H1 (cell line): ENCODE results near the gene NUDT1. TPM values are rescaled to one million over a fixed set of nuclear protein-coding genes. Genes with fewer than 3 reads are reported as not detected.

Experiments
- CTCF ChIA-PET: fragments of 300-600 bp; sonication (Branson Sonifier 250); formaldehyde crosslinking; loops from one replicate; lab custom pipeline; 2021; ENCODE audit not compliant: partially characterized antibody; lab: Charles Lee
- POLR2A ChIA-PET: fragments of 300-600 bp; sonication (Branson Sonifier 250); formaldehyde crosslinking; loops from one replicate; lab custom pipeline; 2021; ENCODE audit warnings: inconsistent platforms; ENCODE audit not compliant: partially characterized antibody; lab: Charles Lee
- DNase-seq, 2 experiments: peaks; one replicate each; pipeline versions ENCODE4 v3.0.0 to v3.0.0-alpha.2; 2010 to 2022; ENCODE audit warnings: low spot score in 2 of 2, low read depth in 1 of 2, mixed read lengths in 1 of 2
- FAIRE-seq: peaks from 2 replicates; lab custom pipeline; 2011; peaks lifted over from hg19 to GRCh38; lab: Jason Lieb, UNC
- H2AFZ ChIP-seq: 2 replicates; pipeline ENCODE4 v1.8.1; 2012; ENCODE audit warnings: low read length, inconsistent platforms
- H2AK5ac ChIP-seq: 2 replicates; pipeline ENCODE4 v1.6.1; 2013; ENCODE audit warnings: low read depth, low read length
- H2BK120ac ChIP-seq: replicated peaks from 2 replicates; pipeline ENCODE3; 2013; ENCODE audit warnings: low read depth, low read length, inconsistent platforms
- H2BK12ac ChIP-seq: 2 replicates; pipeline ENCODE4 v1.6.1; 2013; ENCODE audit warnings: low read depth, low read length
- H2BK15ac ChIP-seq: 2 replicates; pipeline ENCODE4 v1.6.1; 2013; ENCODE audit warnings: low read length
- H2BK20ac ChIP-seq: 2 replicates; pipeline ENCODE4 v1.6.1; 2013; ENCODE audit warnings: low read length
- H2BK5ac ChIP-seq: 2 replicates; pipeline ENCODE4 v1.6.1; 2013; ENCODE audit warnings: low read depth, low read length
- H3K14ac ChIP-seq: 2 replicates; pipeline ENCODE4 v1.6.1; 2013; ENCODE audit warnings: inconsistent platforms; ENCODE audit not compliant: insufficient read length
- H3K18ac ChIP-seq: 2 replicates; pipeline ENCODE4 v1.6.1; 2013; ENCODE audit warnings: low read length; ENCODE audit errors: extremely low read depth
- H3K23ac ChIP-seq: 2 replicates; pipeline ENCODE4 v1.6.1; 2013; ENCODE audit warnings: inconsistent platforms; ENCODE audit not compliant: insufficient read length
- H3K23me2 ChIP-seq: 2 replicates; pipeline ENCODE4 v1.6.1; 2013; ENCODE audit warnings: low read depth, low read length
- H3K27ac ChIP-seq: 2 replicates; pipeline ENCODE4 v1.6.1; 2011; ENCODE audit warnings: low read depth, low read length, inconsistent platforms
- H3K27me3 ChIP-seq, 4 experiments: replicated peaks in 1 of 4; 1 replicate in 1 of 4; 2 replicates in 3 of 4; pipeline versions ENCODE4 v1.6.1 to v1.8.1; 2011 to 2013; ENCODE audit warnings: low read length in 3 of 4, mild to moderate bottlenecking in 3 of 4, inconsistent platforms in 2 of 4, mixed read lengths in 2 of 4, moderate library complexity in 1 of 4; ENCODE audit not compliant: control insufficient read depth in 3 of 4, insufficient read depth in 3 of 4; ENCODE audit errors: extremely low read depth in 1 of 4
- H3K36me3 ChIP-seq, 4 experiments: 2 replicates each; pipeline versions ENCODE4 v1.6.1 to v1.8.1; 2011 to 2013; ENCODE audit warnings: mild to moderate bottlenecking in 4 of 4, low read length in 3 of 4, moderate library complexity in 2 of 4, control low read depth in 1 of 4, inconsistent platforms in 1 of 4; ENCODE audit not compliant: insufficient read depth in 4 of 4, control insufficient read depth in 2 of 4
- H3K4ac ChIP-seq: replicated peaks from 2 replicates; pipeline ENCODE3; 2013; ENCODE audit warnings: low read length, low read depth, mixed read lengths, inconsistent platforms; ENCODE audit not compliant: insufficient read length
- H3K4me1 ChIP-seq, 4 experiments: replicated peaks in 1 of 4; 1 replicate in 1 of 4; 2 replicates in 3 of 4; pipeline versions ENCODE4 v1.6.1 to v1.8.1; 2011 to 2013; ENCODE audit warnings: low read length in 3 of 4, inconsistent platforms in 2 of 4, mixed read lengths in 1 of 4; ENCODE audit not compliant: insufficient read depth in 4 of 4, control insufficient read depth in 3 of 4
- H3K4me2 ChIP-seq, 2 experiments: 2 replicates each; pipeline versions ENCODE4 v1.6.1 to v1.8.1; 2011 to 2013; ENCODE audit warnings: low read depth in 2 of 2, low read length in 2 of 2, control low read depth in 1 of 2, inconsistent platforms in 1 of 2, mild to moderate bottlenecking in 1 of 2; ENCODE audit not compliant: insufficient read depth in 1 of 2
- H3K4me3 ChIP-seq, 4 experiments: fragments of 200-600, 300-600 bp in 1 of 4; sonication (generic), shearing (Covaris generic), sonication (Bioruptor Twin) in 1 of 4; 2 replicates each; pipeline versions ENCODE4 v1.5.1 to v1.8.1; 2011 to 2016; ENCODE audit warnings: low read length in 4 of 4, low read depth in 3 of 4, control low read depth in 2 of 4, inconsistent platforms in 2 of 4, mild to moderate bottlenecking in 2 of 4, mixed read lengths in 1 of 4, moderate library complexity in 1 of 4; ENCODE audit not compliant: insufficient read depth in 2 of 4; ENCODE audit errors: extremely low read depth in 1 of 4
- H3K56ac ChIP-seq: replicated peaks from 2 replicates; pipeline ENCODE3; 2013; ENCODE audit warnings: low read depth, mild to moderate bottlenecking, mixed read lengths, low read length, inconsistent platforms; ENCODE audit not compliant: insufficient read length
- H3K79me1 ChIP-seq: 2 replicates; pipeline ENCODE4 v1.6.1; 2013; ENCODE audit warnings: low read depth, low read length, control low read depth
- H3K79me2 ChIP-seq, 2 experiments: 2 replicates each; pipeline versions ENCODE4 v1.6.1 to v1.8.1; 2012 to 2013; ENCODE audit warnings: low read length in 2 of 2, mild to moderate bottlenecking in 2 of 2, inconsistent platforms in 1 of 2; ENCODE audit not compliant: insufficient read depth in 2 of 2, control insufficient read depth in 1 of 2
- H3K9ac ChIP-seq, 4 experiments: replicated peaks in 1 of 4; 1 replicate in 1 of 4; 2 replicates in 3 of 4; pipeline versions ENCODE4 v1.6.1 to v1.8.1; 2011 to 2013; ENCODE audit warnings: low read depth in 3 of 4, low read length in 3 of 4, control low read depth in 2 of 4, mild to moderate bottlenecking in 2 of 4, moderate library complexity in 2 of 4, inconsistent platforms in 1 of 4; ENCODE audit errors: extremely low read depth in 1 of 4
- H3K9me3 ChIP-seq, 2 experiments: 2 replicates each; pipeline versions ENCODE4 v1.6.1 to v1.8.1; 2012 to 2013; ENCODE audit warnings: mild to moderate bottlenecking in 2 of 2, moderate library complexity in 2 of 2, control low read depth in 1 of 2, inconsistent platforms in 1 of 2, low read depth in 1 of 2, low read length in 1 of 2, mixed read lengths in 1 of 2; ENCODE audit not compliant: insufficient read depth in 2 of 2
- H4K20me1 ChIP-seq, 2 experiments: replicated peaks in 1 of 2; 2 replicates each; pipeline versions ENCODE3 to v1.8.1; 2011 to 2013; ENCODE audit warnings: inconsistent platforms in 2 of 2, low read length in 2 of 2, mild to moderate bottlenecking in 1 of 2; ENCODE audit not compliant: insufficient read depth in 2 of 2, control insufficient read depth in 1 of 2
- H4K5ac ChIP-seq: 2 replicates; pipeline ENCODE4 v1.6.1; 2013; ENCODE audit warnings: low read length, low read depth, mixed read lengths, inconsistent platforms; ENCODE audit not compliant: insufficient read length
- H4K8ac ChIP-seq: 2 replicates; pipeline ENCODE4 v1.8.0; 2013; ENCODE audit warnings: mild to moderate bottlenecking, moderate library complexity, low read length, inconsistent platforms; ENCODE audit not compliant: insufficient read depth; ENCODE audit errors: extremely low read depth
- H4K91ac ChIP-seq: replicated peaks from 2 replicates; pipeline ENCODE3; 2013; ENCODE audit warnings: low read length, mixed read lengths, inconsistent platforms; ENCODE audit not compliant: insufficient read length
- CHD1 ChIP-seq: IDR thresholded peaks from 2 replicates; pipeline ENCODE4 v1.6.1; 2012; ENCODE audit warnings: low read depth, low read length, improper control_type of control experiment
- EZH2 ChIP-seq: fragments of 200-600 bp; sonication (generic); IDR thresholded peaks from 2 replicates; pipeline ENCODE4 v1.7.1; 2012; ENCODE audit warnings: low read depth, mild to moderate bottlenecking, moderate library complexity, low read length, inconsistent platforms; ENCODE audit not compliant: severe bottlenecking
- KDM4A ChIP-seq: IDR thresholded peaks from one replicate; pipeline ENCODE4 v1.7.1; 2012; ENCODE audit warnings: low read depth, mild to moderate bottlenecking, moderate library complexity, low read length, inconsistent platforms; ENCODE audit not compliant: severe bottlenecking
- SIRT6 ChIP-seq: IDR thresholded peaks from one replicate; pipeline ENCODE4 v1.7.1; 2012; ENCODE audit warnings: low read length, inconsistent platforms
- TCF12 ChIP-seq: IDR thresholded peaks from 2 replicates; pipeline ENCODE4 v1.6.1; 2011; ENCODE audit warnings: low read depth, mild to moderate bottlenecking, low read length
- WGBS, 2 experiments: shearing (Covaris generic) in 1 of 2; methylation state at CpG; one replicate each; pipeline versions ENCODE4 v1.1.6 to v1.1.7; 2013 to 2015; ENCODE audit warnings: low lambda C conversion rate in 2 of 2, mixed read lengths in 2 of 2, inconsistent platforms in 1 of 2, low coverage in 1 of 2, missing lambda C conversion rate in 1 of 2; ENCODE audit not compliant: insufficient replicate concordance in 2 of 2, insufficient coverage in 1 of 2, insufficient read length in 1 of 2; ENCODE audit errors: extremely low coverage in 1 of 2, missing lambda C conversion rate in 1 of 2; 5-methylcytosine and 5-hydroxymethylcytosine counted together
- polyA plus RNA-seq, 7 experiments: library from polyadenylated mRNA; depleted of rRNA in 3 of 7; stranded (reverse) in 5 of 7; unstranded in 2 of 7; fragments of >200 nt in 5 of 7; fragments of 200-250 nt in 2 of 7; gene quantifications; 1 replicate in 5 of 7; 2 replicates in 1 of 7; 4 replicates in 1 of 7; pipeline versions ENCODE4 v1.2.1 to v1.2.3, GENCODE V29; 2011 to 2013; ENCODE audit warnings: missing spikeins in 2 of 7, mixed read lengths in 2 of 7
- total RNA-seq: library from RNA; stranded (reverse); fragmentation: NEBNext Ultra II Directional; extraction: Animal tissue kit (Norgen Biotek cat#: 25700); gene quantifications from 2 replicates; pipeline ENCODE4 v1.2.1, GENCODE V29; 2021

Gene NUDT1
- total and polyA plus RNA-seq, 2 of the 8 experiments (the other 6 are each of a cell fraction or from before 2014, with no cell fraction given), result 76.1 to 89.5 TPM

GRCh38 chr7:2288503-2288902, 46.5 kb downstream of the NUDT1 start:
- 97% methylated on average over 8 of the region's 8 CpGs; no CpG with 5 or more reads in 1 of the 2 experiments for WGBS, 2 experiments

More at GRCh38 chr7:2288503-2288902, 46.5 kb downstream of the NUDT1 start:
- no peak for TF ChIP-seq EZH2
- no peak for TF ChIP-seq KDM4A
- no peak for TF ChIP-seq TCF12
- TF ChIP-seq CHD1, result no peak
- no peak for TF ChIP-seq SIRT6
- no peak overlapping the region for H2BK5ac ChIP-seq
- 0 out of 2 replicates have a peak, but pooled peaks cover 6% of the 10 kb centered on the region for H3K79me1 ChIP-seq
- FAIRE-seq, result no peak
- no peaks in the 10 kb centered on the region; a peak in 1 of 4 replicates for H3K9me3 ChIP-seq
- H3K23me2 ChIP-seq, result no peaks in the 10 kb centered on the region; the same call in 1 of the 2 replicates
- H3K4ac ChIP-seq, result no peak overlapping the region
- H2BK120ac ChIP-seq, result no peak overlapping the region
- no peak overlapping the region for H4K91ac ChIP-seq
- H3K27ac ChIP-seq, result no peak overlapping the region
- peaks cover 0 to 2% of the 10 kb centered on the region in 2 experiments; a peak in 1 of 4 replicates for H3K79me2 ChIP-seq
- H3K4me1 ChIP-seq, result no peaks in the 10 kb centered on the region; a peak in 3 of 7 replicates
- no peak overlapping the region for H2AFZ ChIP-seq
- no peak overlapping the region for H3K14ac ChIP-seq
- H3K4me2 ChIP-seq, result no peak overlapping the region
- no peaks in the 10 kb centered on the region for H3K36me3 ChIP-seq
- ChIA-PET POLR2A (interaction anchor here (1.1 to 2.1 kb wide), 2 partner anchors 13 to 49 kb away, joined by 4 to 8 read pairs; no protein-coding TSS in a partner anchor), CTCF (interaction anchor here (1.0 to 1.6 kb wide), 2 partner anchors 10 to 14 kb away, joined by 3 to 4 read pairs; no protein-coding TSS in a partner anchor)
- H2BK12ac ChIP-seq, result no peak overlapping the region
- no peak overlapping the region for H2AK5ac ChIP-seq
- H4K20me1 ChIP-seq, result peaks cover 0 to 6% of the 10 kb centered on the region in 2 experiments
- H3K18ac ChIP-seq, result no peak overlapping the region
- H3K23ac ChIP-seq, result no peak overlapping the region
- no peak overlapping the region for H2BK20ac ChIP-seq
- H4K5ac ChIP-seq, result no peak overlapping the region
- no peak overlapping the region for H3K56ac ChIP-seq
- H2BK15ac ChIP-seq, result no peak overlapping the region
- no peak for DNase-seq
- no peaks in the 10 kb centered on the region; a peak in 1 of 7 replicates for H3K27me3 ChIP-seq
- H3K9ac ChIP-seq, result no peak overlapping the region
- no peak overlapping the region for H4K8ac ChIP-seq
- H3K4me3 ChIP-seq, result no peak overlapping the region
